ENCODE results near the gene SF3A1.
"Not testable (repeated sequence)": the region's sequence is repeated elsewhere in the genome, so short reads cannot be mapped to it uniquely, and the experiment has no call there.

The SF3A1 gene

GRCh38 chr22:30348809-30349208, 7.9 kb downstream of the SF3A1 start:
- FAIRE-seq: no peak
- DNase-seq (ENCODE audit: low spot score): no peak

GRCh38 chr22:30348404-30348803, 8.3 kb downstream of the SF3A1 start:
- DNase-seq (ENCODE audit: low spot score) (no peak), FAIRE-seq (no peak)

GRCh38 chr22:30347255-30347892, 9.3 kb downstream of the SF3A1 start:
- FAIRE-seq (no peak), DNase-seq (ENCODE audit: low spot score) (no peak)

- DNase-seq (ENCODE audit: low spot score): no peak
- FAIRE-seq: no peak
Measured at GRCh38 chr22:30344447-30345200, 12.1 kb downstream of the SF3A1 start.

GRCh38 chr22:30340911-30341685, 15.6 kb downstream of the SF3A1 start:
- DNase-seq (ENCODE audit: low spot score) (no peak), FAIRE-seq (no peak)

GRCh38 chr22:30338802-30339201, 17.9 kb downstream of the SF3A1 start:
- no peak for DNase-seq (ENCODE audit: low spot score)

GRCh38 chr22:30338341-30338740, 18.4 kb downstream of the SF3A1 start:
- not testable (repeated sequence) for FAIRE-seq; DNase-seq (ENCODE audit: low spot score)

More at GRCh38 chr22:30338802-30339201, 17.9 kb downstream of the SF3A1 start:
- no peak for FAIRE-seq

GRCh38 chr22:30337461-30337778, 19.3 kb downstream of the SF3A1 start:
- FAIRE-seq (no peak), DNase-seq (ENCODE audit: low spot score) (no peak)

GRCh38 chr22:30336752-30337460, 19.8 kb downstream of the SF3A1 start:
- FAIRE-seq: no peak
- DNase-seq (ENCODE audit: low spot score): no peak

GRCh38 chr22:30335236-30335635, 21.5 kb downstream of the SF3A1 start:
- FAIRE-seq: no peak
- DNase-seq (ENCODE audit: low spot score): no peak

GRCh38 chr22:30334646-30335045, 22.0 kb downstream of the SF3A1 start:
- FAIRE-seq (no peak), DNase-seq (ENCODE audit: low spot score) (no peak)

- FAIRE-seq: no peak
Measured at GRCh38 chr22:30333707-30334087, 23.0 kb downstream of the SF3A1 start.

GRCh38 chr22:30332994-30333706, 23.5 kb downstream of the SF3A1 start:
- FAIRE-seq (no peak), DNase-seq (ENCODE audit: low spot score) (no peak)

More at GRCh38 chr22:30333707-30334087, 23.0 kb downstream of the SF3A1 start:
- no peak for DNase-seq (ENCODE audit: low spot score)

GRCh38 chr22:30332551-30332950, 24.1 kb downstream of the SF3A1 start:
- DNase-seq (ENCODE audit: low spot score): no peak
- FAIRE-seq: no peak

GRCh38 chr22:30328466-30329049, 28.1 kb downstream of the SF3A1 start:
- DNase-seq (ENCODE audit: low spot score) (no peak), FAIRE-seq (no peak)

- no peak for DNase-seq (ENCODE audit: low spot score)
- no peak for FAIRE-seq
Measured at GRCh38 chr22:30327864-30328345, 28.8 kb downstream of the SF3A1 start.

- peak; percentile 74 for DNase-seq (ENCODE audit: low spot score)
- FAIRE-seq: no peak
Measured at GRCh38 chr22:30326706-30327362, 29.9 kb downstream of the SF3A1 start, which contains the start of gene TBC1D10A. Gene TBC1D10A, minus strand, starts transcription at chr22:30326941. Its CDS starts 60 bp downstream, at chr22:30326881.

GRCh38 chr22:30326255-30326705, 30.4 kb downstream of the SF3A1 start:
- DNase-seq (ENCODE audit: low spot score) (peak; percentile 8), FAIRE-seq (no peak)

- no peak for FAIRE-seq
Measured at GRCh38 chr22:30325724-30326254, 30.9 kb downstream of the SF3A1 start.

More at GRCh38 chr22:30325724-30326254, 30.9 kb downstream of the SF3A1 start:
- DNase-seq (ENCODE audit: low spot score): no peak
